ENCODE results near the gene PLD5.
"Not testable (repeated sequence)": the region's sequence is repeated elsewhere in the genome, so short reads cannot be mapped to it uniquely, and the experiment has no call there.

PLD5 gene

GRCh38 chr1:242288067-242288466 lies 236.4 kb downstream of the PLD5 start:
- not testable (repeated sequence) for H3K27me3 ChIP-seq (ENCODE audit: insufficient read depth, low read depth); H3K4me3 ChIP-seq (IDR thresholded peaks at IDR 0.05; ENCODE audit: insufficient read depth, low read depth, low read length); H3K4me1 ChIP-seq (ENCODE audit: low read depth, poor library complexity, severe bottlenecking); H2AFZ ChIP-seq (ENCODE audit: low read depth); H3K27ac ChIP-seq; H3K4me2 ChIP-seq; H3K36me3 ChIP-seq (ENCODE audit: insufficient read depth); H3K79me2 ChIP-seq (ENCODE audit: insufficient read depth, low read depth); H3K9ac ChIP-seq; H4K20me1 ChIP-seq (ENCODE audit: insufficient read depth)

DNA sequence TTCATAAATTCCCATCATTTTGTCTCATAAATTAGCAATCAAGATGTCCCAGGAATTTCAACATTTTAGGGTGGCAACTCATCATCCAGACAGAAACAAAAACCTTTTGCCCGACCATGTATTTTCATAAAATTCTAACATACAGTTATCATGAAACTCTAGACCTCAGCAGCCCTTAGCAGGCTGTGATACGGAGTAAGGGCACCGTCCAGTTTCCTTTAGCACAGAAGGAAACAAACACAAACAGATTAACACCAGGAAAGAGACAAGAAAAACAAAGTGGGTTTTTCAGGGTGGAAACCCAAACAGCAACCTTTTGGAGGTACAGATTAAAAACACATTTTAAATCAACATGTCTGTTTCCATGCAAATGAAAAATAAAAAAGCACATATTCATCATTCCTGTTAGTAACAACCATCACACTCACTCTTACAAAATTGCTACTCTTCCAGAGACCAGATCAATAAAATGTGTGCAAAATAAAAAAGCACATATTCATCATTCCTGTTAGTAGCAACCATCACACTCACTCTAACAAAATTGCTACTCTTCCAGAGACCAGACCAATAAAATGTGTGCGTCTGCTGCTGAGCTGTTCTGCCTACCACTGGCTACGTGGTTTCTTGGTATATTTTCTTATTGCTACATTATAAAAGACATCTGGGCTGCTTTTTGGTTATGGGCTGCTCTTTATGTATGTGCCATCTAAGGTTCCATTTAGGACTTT lies 241.6 kb downstream of the PLD5 start:
- not testable (repeated sequence) for H3K27me3 ChIP-seq (ENCODE audit: insufficient read depth, low read depth); H3K4me2 ChIP-seq; H3K79me2 ChIP-seq (ENCODE audit: insufficient read depth, low read depth); H3K4me3 ChIP-seq (IDR thresholded peaks at IDR 0.05; ENCODE audit: insufficient read depth, low read depth, low read length); H4K20me1 ChIP-seq (ENCODE audit: insufficient read depth); H2AFZ ChIP-seq (ENCODE audit: low read depth); H3K9ac ChIP-seq; H3K4me1 ChIP-seq (ENCODE audit: low read depth, poor library complexity, severe bottlenecking); H3K27ac ChIP-seq; H3K36me3 ChIP-seq (ENCODE audit: insufficient read depth)

DNA sequence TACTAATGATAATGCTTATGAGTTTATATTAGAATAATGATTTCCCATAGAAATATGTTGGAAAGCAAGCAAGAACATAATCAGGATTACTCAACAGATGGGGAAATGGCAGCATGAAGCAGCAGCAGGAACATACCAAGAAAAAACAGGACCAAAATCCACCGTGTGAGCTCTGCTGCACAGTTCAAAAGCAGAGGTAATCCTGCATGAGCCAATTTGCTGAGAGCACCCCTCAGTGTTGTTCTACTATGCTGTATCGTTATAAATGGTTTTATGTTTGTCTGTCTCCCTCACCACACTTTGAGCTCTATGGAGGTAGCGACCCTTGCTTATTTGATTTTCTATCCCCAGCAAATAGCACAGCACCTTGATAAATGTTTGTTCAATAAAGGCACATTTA lies 246.1 kb downstream of the PLD5 start:
- H3K27me3 ChIP-seq (ENCODE audit: insufficient read depth, low read depth); H3K79me2 ChIP-seq (ENCODE audit: insufficient read depth, low read depth); H3K27ac ChIP-seq: not testable (repeated sequence)

GRCh38 chr1:242276769-242277168 lies 247.7 kb downstream of the PLD5 start:
- not testable (repeated sequence) for H3K36me3 ChIP-seq (ENCODE audit: insufficient read depth); H3K4me2 ChIP-seq; H3K27ac ChIP-seq; H2AFZ ChIP-seq (ENCODE audit: low read depth); H3K9ac ChIP-seq; H3K4me3 ChIP-seq (IDR thresholded peaks at IDR 0.05; ENCODE audit: insufficient read depth, low read depth, low read length); H4K20me1 ChIP-seq (ENCODE audit: insufficient read depth); H3K4me1 ChIP-seq (ENCODE audit: low read depth, poor library complexity, severe bottlenecking); H3K79me2 ChIP-seq (ENCODE audit: insufficient read depth, low read depth); H3K27me3 ChIP-seq (ENCODE audit: insufficient read depth, low read depth)

More for the DNA sequence above, 246.1 kb downstream of the PLD5 start:
- H3K4me2 ChIP-seq; H3K36me3 ChIP-seq (ENCODE audit: insufficient read depth); H3K4me3 ChIP-seq (IDR thresholded peaks at IDR 0.05; ENCODE audit: insufficient read depth, low read depth, low read length); H3K4me1 ChIP-seq (ENCODE audit: low read depth, poor library complexity, severe bottlenecking); H3K9ac ChIP-seq; H4K20me1 ChIP-seq (ENCODE audit: insufficient read depth); H2AFZ ChIP-seq (ENCODE audit: low read depth): not testable (repeated sequence)

DNA sequence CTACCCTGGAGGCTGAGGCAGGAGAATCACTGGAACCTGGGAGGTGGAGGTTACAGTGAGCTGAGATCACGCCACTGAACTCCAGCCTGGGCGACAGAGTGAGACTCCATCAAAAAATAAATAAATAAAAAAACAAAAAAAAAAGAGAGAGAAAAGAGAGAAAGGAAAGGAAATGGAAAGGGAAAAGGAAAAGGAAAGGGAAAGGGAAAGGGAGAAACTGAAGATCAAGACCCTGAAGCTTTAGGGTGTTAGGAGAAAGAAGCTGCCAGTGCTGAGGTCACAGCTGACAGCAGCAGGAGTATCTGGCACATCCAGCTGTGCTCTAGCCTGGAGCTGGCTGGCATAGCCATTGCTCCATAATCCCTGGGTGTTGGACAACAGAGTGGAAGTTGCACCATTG lies 257.5 kb downstream of the PLD5 start:
- H3K9ac ChIP-seq; H3K36me3 ChIP-seq (ENCODE audit: insufficient read depth); H3K4me1 ChIP-seq (ENCODE audit: low read depth, poor library complexity, severe bottlenecking); H3K79me2 ChIP-seq (ENCODE audit: insufficient read depth, low read depth); H3K27ac ChIP-seq; H2AFZ ChIP-seq (ENCODE audit: low read depth); H3K4me3 ChIP-seq (IDR thresholded peaks at IDR 0.05; ENCODE audit: insufficient read depth, low read depth, low read length); H3K4me2 ChIP-seq; H4K20me1 ChIP-seq (ENCODE audit: insufficient read depth); H3K27me3 ChIP-seq (ENCODE audit: insufficient read depth, low read depth): not testable (repeated sequence)

- H3K4me2 ChIP-seq; H3K27ac ChIP-seq; H3K9ac ChIP-seq; H3K27me3 ChIP-seq (ENCODE audit: insufficient read depth, low read depth); H4K20me1 ChIP-seq (ENCODE audit: insufficient read depth); H3K36me3 ChIP-seq (ENCODE audit: insufficient read depth); H3K79me2 ChIP-seq (ENCODE audit: insufficient read depth, low read depth); H3K4me3 ChIP-seq (IDR thresholded peaks at IDR 0.05; ENCODE audit: insufficient read depth, low read depth, low read length); H3K4me1 ChIP-seq (ENCODE audit: low read depth, poor library complexity, severe bottlenecking); H2AFZ ChIP-seq (ENCODE audit: low read depth): not testable (repeated sequence)
These were observed 260.1 kb downstream of the PLD5 start for GRCh38 chr1:242264419-242264818.

- no peak overlapping the region for H3K4me3 ChIP-seq (IDR thresholded peaks at IDR 0.05; ENCODE audit: insufficient read depth, low read depth, low read length)
- no peak overlapping the region for H3K9ac ChIP-seq
- no peaks in the 10 kb centered on the region for H4K20me1 ChIP-seq (ENCODE audit: insufficient read depth)
- H3K27me3 ChIP-seq (ENCODE audit: insufficient read depth, low read depth), result no peaks in the 10 kb centered on the region
- H3K27ac ChIP-seq, result no peak overlapping the region
- no peak for TF ChIP-seq CTCF (conservative IDR thresholded peaks at IDR 0.05; ENCODE audit: low read depth, low read length)
- H3K4me1 ChIP-seq (ENCODE audit: low read depth, poor library complexity, severe bottlenecking), result no peaks in the 10 kb centered on the region
- no peak overlapping the region for H3K4me2 ChIP-seq
- no peaks in the 10 kb centered on the region for H3K36me3 ChIP-seq (ENCODE audit: insufficient read depth)
- H3K79me2 ChIP-seq (ENCODE audit: insufficient read depth, low read depth), result no peaks in the 10 kb centered on the region
- no peak overlapping the region for H2AFZ ChIP-seq (ENCODE audit: low read depth)
These were observed 279.2 kb downstream of the PLD5 start for GRCh38 chr1:242245255-242245654.

All from KMS-11 (cell line).